Measurements from ENCODE around the gene HSPG2. TPM values are rescaled to one million over a fixed set of nuclear protein-coding genes. Genes with fewer than 3 reads are reported as not detected.

HSPG2 gene
- total and polyA plus RNA-seq, 2 of the 8 experiments (the other 6 are each of a cell fraction or from before 2014, with no cell fraction given): 17.8 to 111 TPM

- Histone ChIP-seq H3K56ac (replicated peaks; ENCODE audit: insufficient read length, low read depth, low read length) (no peak overlapping the region), H3K14ac (ENCODE audit: insufficient read length) (no peak overlapping the region), H3K23ac (ENCODE audit: insufficient read length) (no peak overlapping the region), H2BK15ac (ENCODE audit: low read length) (no peak overlapping the region), H2AFZ (ENCODE audit: low read length) (no peak overlapping the region), H3K27ac (ENCODE audit: low read depth, low read length) (no peak overlapping the region), H4K8ac (ENCODE audit: extremely low read depth, insufficient read depth, low read length) (no peak overlapping the region), H3K9ac (replicated peaks in 1 of 4; ENCODE audit: extremely low read depth in 1 of 4, low read depth in 3 of 4, low read length in 3 of 4) (no peak overlapping the region), H4K91ac (replicated peaks; ENCODE audit: insufficient read length, low read length) (no peak overlapping the region), H2BK20ac (ENCODE audit: low read length) (no peak overlapping the region), H3K4me2 (ENCODE audit: insufficient read depth in 1 of 2, low read depth in 2 of 2, low read length in 2 of 2) (no peak overlapping the region), H4K5ac (ENCODE audit: insufficient read length, low read depth, low read length) (no peak overlapping the region), H2BK120ac (replicated peaks; ENCODE audit: low read depth, low read length) (no peak overlapping the region), H3K79me2 (ENCODE audit: control insufficient read depth in 1 of 2, insufficient read depth in 2 of 2, low read length in 2 of 2) (no peaks in the 10 kb centered on the region), H2BK12ac (ENCODE audit: low read depth, low read length) (no peak overlapping the region), H3K4ac (replicated peaks; ENCODE audit: insufficient read length, low read depth, low read length) (no peak overlapping the region), H3K9me3 (ENCODE audit: insufficient read depth in 2 of 2, low read depth in 1 of 2, low read length in 1 of 2) (no peaks in the 10 kb centered on the region), H3K79me1 (ENCODE audit: low read depth, low read length) (no peaks in the 10 kb centered on the region), H2BK5ac (ENCODE audit: low read depth, low read length) (no peak overlapping the region), H3K4me1 (replicated peaks in 1 of 4; ENCODE audit: control insufficient read depth in 3 of 4, insufficient read depth in 4 of 4, low read length in 3 of 4) (no peaks in the 10 kb centered on the region), H2AK5ac (ENCODE audit: low read depth, low read length) (no peak overlapping the region), H3K36me3 (ENCODE audit: control insufficient read depth in 2 of 4, insufficient read depth in 4 of 4, low read length in 3 of 4) (peaks cover 23 to 68% (median 54%) of the 10 kb centered on the region in 4 experiments), H3K27me3 (replicated peaks in 1 of 4; ENCODE audit: control insufficient read depth in 3 of 4, extremely low read depth in 1 of 4, insufficient read depth in 3 of 4, low read length in 3 of 4) (no peaks in the 10 kb centered on the region; a peak in 1 of 7 replicates), H3K4me3 (ENCODE audit: extremely low read depth in 1 of 4, insufficient read depth in 2 of 4, low read depth in 3 of 4, low read length in 4 of 4) (no peak overlapping the region), H4K20me1 (replicated peaks in 1 of 2; ENCODE audit: control insufficient read depth in 1 of 2, insufficient read depth in 2 of 2, low read length in 2 of 2) (peaks cover 0 to 4% of the 10 kb centered on the region in 2 experiments), H3K23me2 (ENCODE audit: low read depth, low read length) (no peaks in the 10 kb centered on the region), H3K18ac (ENCODE audit: extremely low read depth, low read length) (no peak overlapping the region)
- 93% methylated on average over 16 of the region's 16 CpGs; no CpG with 5 or more reads in 1 of the 2 experiments for WGBS, 2 experiments (ENCODE audit: extremely low coverage in 1 of 2, insufficient coverage in 1 of 2, insufficient read length in 1 of 2, insufficient replicate concordance in 2 of 2, low coverage in 1 of 2, low lambda C conversion rate in 2 of 2, missing lambda C conversion rate in 1 of 2)
- FAIRE-seq (no peak), DNase-seq (ENCODE audit: low read depth in 1 of 2, low spot score in 2 of 2) (no peak)
- ChIA-PET CTCF (ENCODE audit: partially characterized antibody) (interaction anchor here (0.5 kb wide), 1 partner anchor 77 kb away, joined by 3 read pairs; no protein-coding TSS in a partner anchor), POLR2A (ENCODE audit: partially characterized antibody) (no interaction called here)
- TF ChIP-seq RAD21 (IDR thresholded peaks at IDR 0.05 in 1 of 2, conservative IDR thresholded peaks at IDR 0.05 in 1 of 2; ENCODE audit: low read depth in 2 of 2, low read length in 2 of 2) (peak in 1 of 2 experiments; percentile 9; a peak in 1 of 4 replicates), EZH2 (IDR thresholded peaks at IDR 0.05; ENCODE audit: low read depth, low read length, severe bottlenecking) (no peak)
Observed at GRCh38 chr1:21875621-21876063, 61.5 kb downstream of the HSPG2 start.
